HG03378 (cell line): ENCODE data around the gene S1PR2.
"Not testable (repeated sequence)": the region's sequence is repeated elsewhere in the genome, so short reads cannot be mapped to it uniquely, and the experiment has no call there.

ENCODE experiments used
- ATAC-seq: cut with Tn5 transposase; IDR thresholded peaks from one replicate; pipeline ENCODE4 v1.9.1; 2021; ENCODE audit warnings: mild to moderate bottlenecking, moderate library complexity; ENCODE audit not compliant: unreplicated experiment

Gene S1PR2

DNA sequence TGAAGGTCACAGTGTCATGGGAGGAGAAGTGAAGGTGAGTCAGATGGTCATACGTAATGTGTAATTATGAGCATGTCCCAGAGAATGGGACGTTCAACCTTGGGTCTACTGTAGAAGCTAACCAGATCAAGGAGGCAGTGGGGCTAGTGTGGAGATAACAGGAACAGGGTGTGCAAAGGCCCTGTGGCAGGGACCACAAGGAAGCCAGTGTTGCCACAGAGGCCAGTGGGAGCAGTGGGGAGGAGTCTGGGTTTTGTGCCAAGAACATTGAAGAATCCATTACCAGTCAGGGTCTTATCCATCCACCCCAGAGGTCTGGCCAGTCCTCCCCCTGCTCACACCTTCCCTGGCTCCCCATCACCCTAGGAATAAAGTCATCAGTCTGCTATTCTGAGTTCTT is 24.2 kb upstream of the S1PR2 start:
- no peak for ATAC-seq

DNA sequence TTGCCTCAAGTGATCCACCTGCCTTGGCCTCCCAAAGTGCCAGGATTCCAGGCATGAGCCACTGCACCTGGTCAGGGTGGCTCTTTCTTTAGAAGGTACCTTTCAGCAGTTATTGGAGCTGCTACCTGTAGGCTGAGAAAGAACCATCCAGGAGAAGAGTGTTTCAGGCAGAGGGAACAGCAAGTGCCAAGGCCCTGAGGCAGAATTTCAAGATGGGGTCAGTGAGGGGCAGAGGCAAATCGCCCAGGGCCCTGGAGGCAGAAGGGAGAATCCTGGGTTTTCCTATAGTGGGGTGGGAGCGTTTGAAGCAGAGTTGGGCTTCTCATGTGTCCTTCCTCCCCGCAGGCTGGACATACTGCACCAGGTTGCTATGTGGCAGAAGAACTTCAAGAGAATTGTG is 23.1 kb upstream of the S1PR2 start:
- no peak for ATAC-seq

- ATAC-seq: no peak
Observed at GRCh38 chr19:10252707-10253106, 21.6 kb upstream of the S1PR2 start.

DNA sequence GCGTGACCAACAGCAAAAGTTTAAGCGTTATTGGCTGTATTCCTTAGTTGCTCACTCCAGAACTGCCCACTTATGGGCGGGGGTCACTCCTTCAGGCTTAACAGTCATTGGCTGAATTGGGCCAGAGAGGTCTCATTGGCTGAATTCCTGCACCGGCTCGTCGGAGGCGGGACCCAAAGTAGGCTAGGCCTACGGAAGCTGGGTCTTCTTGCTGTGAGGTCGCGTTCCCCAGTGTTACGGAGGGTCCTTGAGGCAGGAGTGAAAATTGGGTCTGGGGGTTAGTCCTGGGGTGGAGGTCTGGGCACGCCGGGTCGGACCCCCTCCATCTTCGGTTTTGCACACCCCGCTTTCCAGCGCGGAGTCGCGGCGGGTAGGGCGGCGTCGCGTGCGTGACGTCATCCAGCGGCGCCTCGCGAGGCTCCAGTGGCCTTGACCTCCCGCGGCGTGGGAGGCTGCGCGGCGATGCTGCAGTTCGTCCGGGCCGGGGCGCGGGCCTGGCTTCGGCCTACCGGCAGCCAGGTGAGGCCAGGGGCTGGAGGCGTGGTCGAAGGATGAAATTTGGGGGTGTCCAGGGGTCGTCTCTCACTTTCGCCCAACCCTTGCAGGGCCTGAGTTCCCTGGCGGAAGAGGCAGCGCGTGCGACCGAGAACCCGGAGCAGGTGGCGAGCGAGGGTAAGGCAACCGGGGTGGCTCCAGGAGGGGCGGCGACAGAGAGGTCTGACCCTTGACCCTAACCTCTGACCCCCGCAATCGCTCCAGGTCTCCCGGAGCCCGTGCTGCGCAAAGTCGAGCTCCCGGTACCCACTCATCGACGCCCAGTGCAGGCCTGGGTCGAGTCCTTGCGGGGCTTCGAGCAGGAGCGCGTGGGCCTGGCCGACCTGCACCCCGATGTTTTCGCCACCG is 20.9 kb upstream of the S1PR2 start, which contains the start of gene MRPL4:
Gene MRPL4 (plus strand): TSS at position 423 of the 903 bp plus-strand sequence. CDS start 40 bp downstream, at position 463.
- ATAC-seq: peak; percentile 86

GRCh38 chr19:10246511-10246910 is 15.4 kb upstream of the S1PR2 start:
- ATAC-seq: no peak

DNA sequence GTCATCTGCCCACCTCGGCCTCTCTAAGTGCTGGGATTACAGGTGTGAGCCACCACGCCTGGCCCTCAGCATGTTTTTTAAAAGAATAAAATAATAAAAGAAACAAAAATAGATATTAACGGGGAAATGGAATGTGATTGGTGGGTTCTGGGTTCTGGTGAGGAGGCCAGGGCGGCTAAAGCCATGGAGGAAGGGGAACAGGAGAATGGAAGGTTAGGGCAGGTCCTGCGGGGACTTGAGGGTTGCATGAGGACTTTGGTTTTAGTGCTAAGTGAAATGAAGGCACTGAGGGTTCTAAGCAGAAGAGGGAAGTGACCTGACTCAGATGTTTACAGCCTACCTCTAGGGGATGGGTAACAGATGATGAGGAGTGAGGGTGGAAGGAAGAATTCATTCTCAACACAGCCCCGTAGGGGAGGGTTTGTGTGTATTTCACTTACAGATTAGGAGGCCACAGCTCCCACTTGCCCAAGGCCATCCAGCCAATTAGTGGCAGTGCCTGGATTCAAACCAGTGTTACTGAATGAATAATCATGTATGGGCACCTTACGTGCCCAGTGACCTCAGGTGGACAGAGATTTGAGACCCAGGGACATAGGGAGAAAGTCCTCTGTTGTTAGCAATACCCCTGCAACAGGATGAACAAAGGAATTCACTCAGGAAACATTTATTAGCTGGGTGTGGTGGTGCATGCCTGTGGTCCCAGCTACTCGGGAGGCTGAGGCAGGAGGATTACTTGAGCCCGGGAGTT is 14.2 kb upstream of the S1PR2 start:
- ATAC-seq: no peak

DNA sequence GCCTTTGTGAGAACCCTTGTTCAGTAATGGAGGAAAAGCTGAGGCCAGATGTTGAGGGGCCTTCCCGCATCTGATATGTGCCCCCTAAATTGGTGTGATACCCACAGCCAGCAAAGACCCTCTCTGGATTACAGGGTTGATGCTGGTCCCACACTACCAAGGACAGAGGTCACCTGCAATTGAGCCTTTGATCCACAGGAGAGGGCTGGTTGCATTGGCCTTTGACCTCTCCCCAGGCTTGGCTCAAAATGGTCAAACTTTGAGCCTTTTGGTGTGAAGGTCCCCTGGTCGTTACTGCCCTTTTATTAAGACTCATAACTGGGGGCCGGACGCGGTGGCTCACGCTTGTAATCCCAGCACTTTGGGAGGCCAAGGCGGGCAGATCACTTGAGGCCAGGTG is 12.5 kb upstream of the S1PR2 start:
- ATAC-seq: no peak

DNA sequence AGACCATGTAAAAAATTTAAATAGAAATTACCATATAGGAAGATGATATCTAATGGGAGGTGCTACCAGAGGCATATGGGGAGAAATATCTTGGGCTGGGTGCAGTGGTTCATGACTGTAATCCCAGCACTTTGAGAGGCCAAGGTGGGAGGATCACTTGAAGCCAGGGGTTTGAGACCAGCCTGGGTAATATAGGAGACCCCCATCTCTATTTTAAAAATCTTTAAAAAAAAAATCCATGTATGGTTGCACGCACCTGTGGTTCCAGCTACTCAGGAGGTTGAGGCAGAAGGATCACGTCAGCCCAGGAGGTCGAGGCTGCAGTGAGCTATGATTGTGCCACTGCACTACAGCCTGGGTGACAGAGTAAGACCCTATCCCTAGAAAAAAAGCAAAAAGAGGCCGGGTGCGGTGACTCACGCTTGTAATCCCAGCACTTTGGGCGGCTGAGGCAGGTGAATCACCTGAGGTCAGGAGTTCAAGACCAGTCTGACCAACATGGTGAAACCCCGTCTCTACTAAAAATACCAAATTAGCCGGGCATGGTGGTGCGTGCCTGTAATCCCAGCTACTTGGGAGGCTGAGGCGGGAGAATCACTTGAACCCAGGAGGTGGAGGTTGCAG is 10.8 kb upstream of the S1PR2 start:
- ATAC-seq: not testable (repeated sequence)

GRCh38 chr19:10238172-10238783 is 7.1 kb upstream of the S1PR2 start:
- ATAC-seq: no peak

GRCh38 chr19:10237702-10238101 is 6.6 kb upstream of the S1PR2 start:
- no peak for ATAC-seq

- not testable (repeated sequence) for ATAC-seq
Observed at GRCh38 chr19:10235409-10235808, 4.3 kb upstream of the S1PR2 start.

- no peak for ATAC-seq
Observed at GRCh38 chr19:10235003-10235402, 3.9 kb upstream of the S1PR2 start.

- no peak for ATAC-seq
Observed at GRCh38 chr19:10233946-10234345, 2.8 kb upstream of the S1PR2 start.

- ATAC-seq: no peak
Observed at GRCh38 chr19:10231612-10232228, 589 bp upstream of the S1PR2 start.

GRCh38 chr19:10230173-10230860 is 814 bp downstream of the S1PR2 start:
- ATAC-seq: no peak

DNA sequence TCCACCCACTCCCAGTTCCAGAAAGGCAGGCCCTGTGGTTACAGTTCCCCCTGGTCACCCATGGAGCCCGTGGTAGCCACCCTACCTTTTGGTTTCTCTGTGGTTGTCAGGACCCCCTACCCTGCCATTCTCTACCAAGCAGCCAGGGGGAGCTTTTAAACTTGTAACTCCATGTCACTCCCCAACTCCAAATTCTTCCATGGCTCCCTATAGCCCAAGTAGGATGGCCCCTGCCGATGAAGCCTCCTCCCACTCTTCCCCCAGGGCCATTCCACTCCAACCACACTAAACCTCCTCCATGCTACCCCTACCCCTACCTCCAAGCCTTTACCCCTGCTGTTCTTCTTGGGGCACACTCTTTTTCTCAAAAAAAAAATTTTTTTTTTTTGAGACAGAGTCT is 2.2 kb downstream of the S1PR2 start:
- ATAC-seq: no peak

DNA sequence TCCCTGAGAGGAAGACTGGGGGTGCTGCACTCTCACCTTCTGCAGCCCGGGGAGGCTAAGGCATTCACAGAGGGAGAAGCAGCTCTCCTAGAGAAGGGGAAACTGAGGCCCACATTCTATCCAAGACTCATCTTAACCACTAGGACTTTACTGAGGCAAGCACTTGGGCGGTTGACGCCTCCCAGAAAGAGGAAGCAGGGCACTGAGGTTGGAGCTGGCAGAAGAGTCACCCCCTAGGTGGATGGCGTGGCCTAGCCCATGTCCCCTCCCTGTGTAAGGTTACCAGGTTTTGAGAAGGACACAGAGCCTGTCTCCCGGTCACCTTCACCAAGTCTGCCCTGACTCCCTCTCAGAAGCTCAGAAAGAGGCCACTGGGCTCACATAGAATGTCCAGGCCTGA is 2.7 kb downstream of the S1PR2 start:
- no peak for ATAC-seq

- ATAC-seq: no peak
Observed at GRCh38 chr19:10227026-10227971, 3.8 kb downstream of the S1PR2 start.
